ENCODE results near the gene SELENON. TPM values are rescaled to one million over a fixed set of nuclear protein-coding genes. Genes with fewer than 3 reads are reported as not detected.

SELENON gene
- total RNA-seq, 1 donor from 2014 or later = 146 TPM

DNA sequence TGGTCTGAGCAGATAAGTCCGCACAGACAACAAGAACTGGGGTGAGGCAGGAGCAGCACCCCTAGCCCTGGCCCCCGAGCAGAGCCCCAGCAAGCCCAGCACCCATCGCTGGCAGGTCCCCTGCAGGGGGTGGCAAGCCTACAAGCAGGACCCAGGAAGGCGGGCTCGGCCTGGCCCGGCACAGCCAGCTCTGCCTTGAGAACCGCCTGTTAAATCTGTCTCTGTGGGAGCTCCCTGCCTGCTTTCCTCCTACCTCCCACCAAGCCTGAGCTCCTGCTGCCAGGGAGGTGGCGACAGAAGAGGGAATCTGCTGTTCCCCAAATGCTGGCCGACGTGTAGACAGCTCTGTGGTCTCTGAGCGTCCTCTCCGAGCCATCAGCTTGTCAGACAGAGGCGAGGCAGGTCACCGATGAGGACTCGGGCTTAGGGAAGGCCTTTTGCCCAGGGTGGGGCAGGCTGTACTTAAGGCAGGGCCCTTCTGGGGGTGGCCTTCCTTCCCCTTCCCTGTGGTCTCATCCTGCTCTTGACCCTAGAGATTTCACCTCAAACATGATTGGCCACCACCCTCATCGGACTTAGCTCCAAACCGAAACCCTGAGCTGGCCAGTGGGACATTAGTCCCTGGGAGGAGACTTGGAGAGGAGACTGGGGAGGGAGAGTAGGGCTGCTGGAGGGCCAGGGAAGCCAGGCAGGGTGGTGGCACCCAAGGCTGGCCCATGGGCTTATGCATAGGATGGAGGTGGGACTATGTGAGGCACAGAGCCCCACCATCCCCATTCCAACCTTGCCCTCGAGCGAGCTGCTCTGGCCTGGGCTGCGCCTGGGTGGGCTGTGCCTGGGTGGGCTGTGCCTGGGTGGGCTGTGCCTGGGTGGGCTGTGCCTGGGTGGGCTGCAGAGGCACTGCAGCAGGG is 7.7 kb downstream of the SELENON start:
- Mint-ChIP-seq H3K4me3 (no peak overlapping the region), H3K36me3 (ENCODE audit: low read depth) (peaks cover 3% of the 10 kb centered on the region), H3K9me3 (no peaks in the 10 kb centered on the region), H3K27ac (ENCODE audit: unreplicated experiment) (no peak overlapping the region), H3K27me3 (ENCODE audit: low read depth) (no peaks in the 10 kb centered on the region), H3K4me1 (peaks cover 35% of the 10 kb centered on the region)
- DNase-seq (ENCODE audit: low read depth, low spot score) = no peak
- TF ChIP-seq, protein P1, sequence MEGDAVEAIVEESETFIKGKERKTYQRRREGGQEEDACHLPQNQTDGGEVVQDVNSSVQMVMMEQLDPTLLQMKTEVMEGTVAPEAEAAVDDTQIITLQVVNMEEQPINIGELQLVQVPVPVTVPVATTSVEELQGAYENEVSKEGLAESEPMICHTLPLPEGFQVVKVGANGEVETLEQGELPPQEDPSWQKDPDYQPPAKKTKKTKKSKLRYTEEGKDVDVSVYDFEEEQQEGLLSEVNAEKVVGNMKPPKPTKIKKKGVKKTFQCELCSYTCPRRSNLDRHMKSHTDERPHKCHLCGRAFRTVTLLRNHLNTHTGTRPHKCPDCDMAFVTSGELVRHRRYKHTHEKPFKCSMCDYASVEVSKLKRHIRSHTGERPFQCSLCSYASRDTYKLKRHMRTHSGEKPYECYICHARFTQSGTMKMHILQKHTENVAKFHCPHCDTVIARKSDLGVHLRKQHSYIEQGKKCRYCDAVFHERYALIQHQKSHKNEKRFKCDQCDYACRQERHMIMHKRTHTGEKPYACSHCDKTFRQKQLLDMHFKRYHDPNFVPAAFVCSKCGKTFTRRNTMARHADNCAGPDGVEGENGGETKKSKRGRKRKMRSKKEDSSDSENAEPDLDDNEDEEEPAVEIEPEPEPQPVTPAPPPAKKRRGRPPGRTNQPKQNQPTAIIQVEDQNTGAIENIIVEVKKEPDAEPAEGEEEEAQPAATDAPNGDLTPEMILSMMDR (conservative IDR thresholded peaks at IDR 0.05) = no peak

DNA sequence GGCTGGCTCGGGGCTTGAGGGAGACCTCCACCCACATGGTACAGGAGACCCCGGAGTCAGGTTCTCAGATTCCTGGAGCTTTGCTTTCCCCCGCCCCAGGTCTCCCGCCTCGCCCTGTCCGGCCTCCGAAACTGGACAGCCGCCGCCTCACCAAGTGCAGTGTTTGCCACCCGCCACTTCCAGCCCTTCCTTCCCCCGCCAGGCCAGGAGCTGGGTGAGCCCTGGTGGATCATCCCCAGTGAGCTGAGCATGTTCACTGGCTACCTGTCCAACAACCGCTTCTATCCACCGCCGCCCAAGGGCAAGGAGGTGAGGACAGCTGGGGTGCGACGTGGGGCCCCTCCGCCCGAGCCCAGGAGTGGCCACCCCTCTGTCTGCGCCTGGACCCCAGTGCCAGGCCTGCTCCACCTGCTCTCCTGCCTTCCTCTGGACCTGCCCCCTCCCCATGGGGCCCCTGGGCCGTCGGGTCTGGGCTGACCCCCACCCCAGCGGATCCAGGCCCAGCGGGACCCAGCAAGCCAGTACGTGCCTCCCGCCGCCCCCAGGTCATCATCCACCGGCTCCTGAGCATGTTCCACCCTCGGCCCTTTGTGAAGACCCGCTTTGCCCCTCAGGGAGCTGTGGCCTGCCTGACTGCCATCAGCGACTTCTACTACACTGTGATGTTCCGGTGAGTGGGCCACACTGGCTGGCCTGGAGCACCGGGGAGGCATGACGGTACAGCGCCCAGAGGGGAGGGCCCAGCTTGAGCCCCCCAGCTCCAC is 8.7 kb downstream of the SELENON start:
- Mint-ChIP-seq H3K27ac (ENCODE audit: unreplicated experiment) (no peak overlapping the region), H3K4me1 (peaks cover 30% of the 10 kb centered on the region), H3K4me3 (no peak overlapping the region), H3K27me3 (ENCODE audit: low read depth) (no peaks in the 10 kb centered on the region), H3K36me3 (ENCODE audit: low read depth) (peaks cover 3% of the 10 kb centered on the region), H3K9me3 (no peaks in the 10 kb centered on the region)
- TF ChIP-seq, protein P1 (conservative IDR thresholded peaks at IDR 0.05) = no peak
- DNase-seq (ENCODE audit: low read depth, low spot score) = no peak

DNA sequence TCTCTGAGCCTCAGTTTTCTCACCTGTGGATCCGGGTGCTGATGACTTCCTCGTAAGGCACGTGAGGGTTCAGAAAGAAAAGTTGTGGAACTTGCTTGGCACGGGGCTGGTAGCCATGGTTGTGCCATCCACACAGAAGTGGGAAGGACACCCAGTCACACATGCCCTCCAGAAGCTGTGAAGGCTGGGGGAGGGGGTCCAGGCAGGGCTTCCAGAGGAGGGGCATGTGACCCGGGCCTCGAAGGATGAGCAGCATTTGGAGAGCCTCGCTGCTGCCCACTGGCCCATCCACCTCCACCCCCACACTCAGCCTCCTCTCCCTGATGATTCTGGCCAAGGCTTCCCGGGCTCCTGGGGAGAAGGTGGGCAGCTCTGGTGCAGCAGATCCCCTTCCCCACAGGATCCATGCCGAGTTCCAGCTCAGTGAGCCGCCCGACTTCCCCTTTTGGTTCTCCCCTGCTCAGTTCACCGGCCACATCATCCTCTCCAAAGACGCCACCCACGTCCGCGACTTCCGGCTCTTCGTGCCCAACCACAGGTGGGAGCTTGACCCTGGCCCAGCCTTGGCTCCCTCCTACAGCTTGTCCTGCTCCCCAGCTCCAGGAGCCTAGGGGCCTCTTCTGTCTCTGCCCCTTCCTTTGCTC is 9.4 kb downstream of the SELENON start:
- TF ChIP-seq, protein P1 (conservative IDR thresholded peaks at IDR 0.05) = no peak
- Mint-ChIP-seq H3K9me3 (no peaks in the 10 kb centered on the region), H3K36me3 (ENCODE audit: low read depth) (peaks cover 3% of the 10 kb centered on the region), H3K4me3 (no peak overlapping the region), H3K4me1 (peaks cover 24% of the 10 kb centered on the region), H3K27ac (ENCODE audit: unreplicated experiment) (no peak overlapping the region), H3K27me3 (ENCODE audit: low read depth) (no peaks in the 10 kb centered on the region)
- no peak for DNase-seq (ENCODE audit: low read depth, low spot score)

GRCh38 chr1:25809929-25810328 is 9.9 kb downstream of the SELENON start:
- no peak overlapping the region for H3K4me3 Mint-ChIP-seq
- no peak overlapping the region for H3K27ac Mint-ChIP-seq (ENCODE audit: unreplicated experiment)
- peaks cover 3% of the 10 kb centered on the region for H3K36me3 Mint-ChIP-seq (ENCODE audit: low read depth)
- no peaks in the 10 kb centered on the region for H3K27me3 Mint-ChIP-seq (ENCODE audit: low read depth)
- H3K9me3 Mint-ChIP-seq = no peaks in the 10 kb centered on the region
- DNase-seq (ENCODE audit: low read depth, low spot score) = no peak
- H3K4me1 Mint-ChIP-seq = peaks cover 19% of the 10 kb centered on the region
- TF ChIP-seq, protein P1 (conservative IDR thresholded peaks at IDR 0.05) = no peak

Measured in neural crest cell (in vitro differentiated cells).